ENCODE measurements around the gene ZNF44. TPM values are rescaled to one million over a fixed set of nuclear protein-coding genes. Genes with fewer than 3 reads are reported as not detected.

ZNF44 gene
- 10 to 100 TPM in 2 of 4 donors, 1 to 10 TPM in 2; 6.6 to 13.2 (median 11.0) TPM for total RNA-seq

DNA sequence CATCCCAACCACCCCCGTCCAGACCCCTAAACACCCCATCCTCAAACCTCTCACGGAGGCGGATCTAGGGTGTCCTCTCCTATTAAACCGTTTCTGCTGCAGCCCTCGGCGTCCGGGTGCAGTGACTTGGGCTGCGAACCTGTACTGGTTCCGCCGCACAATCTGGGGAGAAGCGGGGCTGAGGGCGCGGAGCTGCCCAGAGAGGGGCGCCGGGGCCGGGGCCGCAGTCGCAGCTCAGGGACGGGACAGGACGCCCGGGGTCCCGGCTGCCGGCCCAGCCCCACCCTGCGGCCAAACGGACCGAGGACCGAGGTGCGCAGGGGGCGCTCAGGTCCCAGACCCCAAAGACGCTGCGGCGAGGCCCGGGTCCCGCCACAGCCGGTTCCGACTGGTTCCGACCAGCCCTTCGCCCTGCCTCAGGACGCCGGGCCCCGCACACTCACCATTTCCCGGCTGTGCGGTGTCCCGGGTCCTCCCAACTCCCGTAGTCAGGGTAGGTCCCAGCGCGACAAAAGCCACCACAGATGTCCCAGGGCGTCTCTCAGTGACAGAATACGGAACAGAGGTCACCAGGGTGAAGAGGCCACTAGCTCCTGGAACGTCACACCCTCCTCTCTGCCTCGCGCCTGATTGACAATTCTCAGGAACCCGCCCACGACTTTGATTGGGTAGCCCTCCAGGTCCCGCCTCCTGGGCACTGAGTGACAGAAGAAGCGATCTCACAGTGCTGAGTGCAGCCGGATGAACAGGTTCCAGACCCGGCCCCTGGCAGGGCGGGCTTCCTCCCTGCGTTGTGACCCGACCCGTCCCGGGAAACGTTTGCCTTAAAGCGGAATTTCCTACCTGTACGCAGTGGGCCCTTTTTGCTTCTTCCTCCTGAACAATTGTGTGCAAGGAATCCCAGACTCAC, at the start of gene ZNF44:
Gene ZNF44 (minus strand): TSS at position 635 of the 910 bp plus-strand sequence. CDS start 189 bp downstream, at position 446.
- DNase-seq (ENCODE audit: low spot score) (peak; percentile 96), ATAC-seq (ENCODE audit: low FRiP score) (peak; percentile 99)
- TF ChIP-seq, protein P1, sequence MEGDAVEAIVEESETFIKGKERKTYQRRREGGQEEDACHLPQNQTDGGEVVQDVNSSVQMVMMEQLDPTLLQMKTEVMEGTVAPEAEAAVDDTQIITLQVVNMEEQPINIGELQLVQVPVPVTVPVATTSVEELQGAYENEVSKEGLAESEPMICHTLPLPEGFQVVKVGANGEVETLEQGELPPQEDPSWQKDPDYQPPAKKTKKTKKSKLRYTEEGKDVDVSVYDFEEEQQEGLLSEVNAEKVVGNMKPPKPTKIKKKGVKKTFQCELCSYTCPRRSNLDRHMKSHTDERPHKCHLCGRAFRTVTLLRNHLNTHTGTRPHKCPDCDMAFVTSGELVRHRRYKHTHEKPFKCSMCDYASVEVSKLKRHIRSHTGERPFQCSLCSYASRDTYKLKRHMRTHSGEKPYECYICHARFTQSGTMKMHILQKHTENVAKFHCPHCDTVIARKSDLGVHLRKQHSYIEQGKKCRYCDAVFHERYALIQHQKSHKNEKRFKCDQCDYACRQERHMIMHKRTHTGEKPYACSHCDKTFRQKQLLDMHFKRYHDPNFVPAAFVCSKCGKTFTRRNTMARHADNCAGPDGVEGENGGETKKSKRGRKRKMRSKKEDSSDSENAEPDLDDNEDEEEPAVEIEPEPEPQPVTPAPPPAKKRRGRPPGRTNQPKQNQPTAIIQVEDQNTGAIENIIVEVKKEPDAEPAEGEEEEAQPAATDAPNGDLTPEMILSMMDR (IDR thresholded peaks at IDR 0.05): no peak

DNA sequence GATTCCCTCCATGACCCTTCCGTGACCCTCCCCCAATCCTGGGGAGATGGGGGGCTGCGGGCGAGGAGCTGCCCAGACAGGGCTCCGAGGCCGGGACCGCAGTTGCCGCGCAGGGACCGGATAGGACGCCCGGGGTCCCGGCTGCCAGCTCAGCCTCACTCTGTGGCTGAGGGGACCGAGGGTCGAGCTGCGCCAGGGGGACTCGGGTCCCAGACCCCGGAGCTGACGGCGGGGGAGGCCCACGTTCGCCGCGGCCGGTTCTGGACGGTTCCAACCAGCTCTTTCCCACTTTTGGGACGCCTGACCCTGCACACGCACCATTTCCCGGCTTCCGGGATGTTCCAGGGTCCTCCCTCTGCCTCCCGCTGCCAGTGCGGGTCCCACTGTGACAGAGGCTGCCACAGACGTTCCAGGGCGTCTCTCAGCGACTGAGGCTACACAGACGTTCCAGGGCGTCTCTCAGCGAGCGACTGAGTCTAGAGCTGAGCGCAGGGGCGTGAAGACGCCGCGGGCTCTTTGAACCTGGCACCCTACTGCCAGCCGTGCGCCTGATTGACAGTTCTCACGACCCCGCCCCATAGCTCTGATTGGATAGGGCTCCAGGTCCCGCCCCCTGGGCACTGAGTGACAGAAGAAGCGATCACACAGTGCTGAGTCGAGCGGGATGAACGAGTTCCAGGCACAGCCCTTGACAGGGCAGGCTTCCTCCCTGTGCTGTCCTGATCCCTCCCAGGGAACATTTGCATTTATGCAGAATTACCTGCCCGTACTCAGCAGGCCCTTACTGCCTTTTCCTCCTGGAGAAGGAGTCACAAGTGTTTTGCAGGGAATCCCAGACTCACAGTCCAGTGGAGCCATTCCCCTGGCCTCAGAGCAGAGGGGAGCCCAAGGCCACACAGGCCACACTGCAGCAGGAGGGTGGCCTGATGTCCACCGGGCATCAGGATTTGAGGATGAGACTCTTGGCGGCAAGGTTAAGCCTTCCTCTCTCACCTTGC, 38.8 kb upstream of the ZNF44 start, which contains the start of gene ZNF563:
Gene ZNF563 (minus strand): TSS at position 472 of the 998 bp plus-strand sequence. CDS start 151 bp downstream, at position 321.
- DNase-seq (ENCODE audit: low spot score) (peak; percentile 99), ATAC-seq (ENCODE audit: low FRiP score) (peak; percentile 100)
- TF ChIP-seq, protein P1 (IDR thresholded peaks at IDR 0.05): no peak

DNA sequence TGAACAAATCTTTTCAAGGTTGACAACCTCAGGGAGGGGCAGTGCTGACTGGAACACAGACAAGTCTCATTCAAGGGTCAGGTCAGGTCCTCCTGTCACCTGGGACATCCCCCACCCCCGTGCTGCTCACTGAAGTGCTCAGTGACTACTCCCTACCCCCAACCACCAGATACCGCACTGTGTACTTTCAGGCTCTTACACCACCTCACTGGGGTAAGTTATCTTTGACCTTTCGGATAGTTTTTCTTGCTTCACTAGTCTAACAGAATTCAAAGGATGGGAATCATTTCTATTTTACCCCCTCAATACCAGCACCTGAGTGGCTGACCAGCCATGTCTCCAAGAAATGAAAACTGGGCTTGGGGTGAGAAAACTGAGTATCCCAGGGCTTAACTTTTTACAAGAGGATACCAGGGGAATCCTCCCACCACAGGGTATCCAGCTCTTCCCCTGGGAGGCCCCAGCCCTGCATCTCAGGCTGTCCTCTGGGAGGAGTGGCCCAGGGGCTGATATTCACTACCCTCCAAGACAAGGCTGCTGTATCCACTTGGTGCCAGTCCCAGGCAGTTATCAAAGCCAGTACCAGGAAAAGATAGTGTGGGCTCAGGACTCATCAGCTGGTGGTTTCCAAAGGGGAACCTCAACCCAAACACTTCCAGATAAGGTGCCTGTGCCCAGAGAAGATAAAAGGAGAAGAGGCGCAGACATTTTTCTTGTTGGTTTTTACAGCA, 36.7 kb upstream of the ZNF44 start:
- DNase-seq (ENCODE audit: low spot score): no peak
- ATAC-seq (ENCODE audit: low FRiP score): no peak
- TF ChIP-seq, protein P1 (IDR thresholded peaks at IDR 0.05): no peak

DNA sequence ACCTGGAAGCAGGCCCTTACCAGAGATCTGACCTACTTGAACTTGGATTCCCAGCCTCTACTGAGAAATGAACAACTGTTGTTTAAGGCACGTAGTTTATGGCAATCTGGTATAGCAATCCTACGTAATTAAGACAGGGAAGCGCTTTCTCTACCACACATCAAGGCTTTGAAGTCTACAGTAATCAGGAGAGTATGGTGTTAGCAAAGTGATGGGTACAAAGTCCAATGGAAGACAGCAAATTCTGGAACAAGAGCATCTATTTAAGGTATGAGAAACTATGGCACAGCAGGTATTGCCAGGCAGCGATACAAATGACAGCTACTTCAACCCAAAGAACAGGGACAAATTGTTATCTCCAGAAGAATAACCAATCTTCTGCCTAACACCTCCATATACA, 35.7 kb upstream of the ZNF44 start:
- ATAC-seq (ENCODE audit: low FRiP score): no peak

DNA sequence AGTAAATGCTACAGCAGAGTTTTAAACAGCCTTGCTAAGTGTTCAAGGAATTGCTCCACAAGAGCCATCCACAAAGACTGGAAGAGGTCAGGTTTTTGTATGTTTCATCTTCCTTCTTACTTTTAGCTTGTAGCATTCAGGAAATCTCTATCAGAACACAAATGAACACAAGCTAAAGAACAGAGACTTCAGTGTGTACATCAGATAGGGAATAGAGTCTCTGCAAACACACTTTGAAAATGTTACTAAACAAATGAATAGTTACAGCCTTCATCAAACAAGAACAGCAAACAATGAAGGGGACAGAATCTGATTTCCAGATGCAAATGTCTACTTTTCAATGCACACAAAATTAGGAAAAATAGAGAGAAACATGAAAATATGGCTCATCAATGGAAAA, 31.0 kb upstream of the ZNF44 start:
- DNase-seq (ENCODE audit: low spot score) (no peak), ATAC-seq (ENCODE audit: low FRiP score) (no peak)
- TF ChIP-seq, protein P1 (IDR thresholded peaks at IDR 0.05): no peak

More for the DNA sequence above, 35.7 kb upstream of the ZNF44 start:
- no peak for DNase-seq (ENCODE audit: low spot score)
- TF ChIP-seq, protein P1 (IDR thresholded peaks at IDR 0.05): no peak

DNA sequence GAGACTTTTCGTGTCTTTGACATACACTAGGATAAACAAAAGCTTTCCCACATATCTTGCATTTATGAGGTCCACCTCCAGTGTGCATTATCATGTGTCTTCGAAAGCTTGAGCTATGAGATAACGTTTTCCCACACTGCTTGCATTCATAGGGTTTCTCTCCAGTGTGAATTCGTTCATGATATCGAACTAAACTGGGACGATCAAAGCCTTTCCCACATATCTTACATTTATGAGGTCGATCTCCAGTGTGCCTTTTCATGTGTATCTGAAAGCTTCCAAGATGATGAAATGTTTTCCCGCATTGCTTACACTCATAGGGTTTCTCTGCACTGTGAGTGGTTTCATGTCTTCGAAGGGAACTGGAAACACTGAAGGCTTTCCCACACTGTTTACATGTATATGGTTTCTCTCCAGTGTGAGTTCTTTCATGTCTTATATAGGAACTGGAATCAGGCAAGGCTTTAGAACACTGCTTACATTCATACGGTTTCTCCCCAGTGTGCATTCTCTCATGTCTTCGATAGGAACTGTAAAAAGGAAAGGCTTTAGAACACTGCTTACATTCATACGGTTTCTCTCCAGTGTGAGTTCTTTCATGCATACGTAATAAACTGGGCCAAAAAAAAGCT, 24.2 kb upstream of the ZNF44 start:
- TF ChIP-seq, protein P1 (IDR thresholded peaks at IDR 0.05): no peak
- DNase-seq (ENCODE audit: low spot score) (no peak), ATAC-seq (ENCODE audit: low FRiP score) (no peak)
